ENCODE measurements around the gene PPP6R3.

GRCh38 chr11:68598816-68599653 lies 138.5 kb downstream of the PPP6R3 start:
- TF ChIP-seq CTCF (IDR thresholded peaks at IDR 0.05) = no peak
- no peak for TF ChIP-seq RFX5 (IDR thresholded peaks at IDR 0.05; ENCODE audit: low read length)
- TF ChIP-seq TEAD4 (IDR thresholded peaks at IDR 0.05; ENCODE audit: borderline replicate concordance, insufficient read depth) = no peak
- TF ChIP-seq POLR2AphosphoS5 (IDR thresholded peaks at IDR 0.05; ENCODE audit: low read depth, low read length) = no peak
- TF ChIP-seq MXI1 (IDR thresholded peaks at IDR 0.05; ENCODE audit: low read depth, low read length) = no peak
- no peak for TF ChIP-seq CHD2 (IDR thresholded peaks at IDR 0.05; ENCODE audit: low read length, partially characterized antibody)
- TF ChIP-seq RCOR1 (IDR thresholded peaks at IDR 0.05; ENCODE audit: low read length) = no peak
- TF ChIP-seq SMC3 (IDR thresholded peaks at IDR 0.05; ENCODE audit: low read depth, low read length) = no peak
- no peak for TF ChIP-seq USF2 (IDR thresholded peaks at IDR 0.05; ENCODE audit: borderline replicate concordance, low read depth, low read length)

Measured in SK-N-SH (cell line).